ENCODE measurements around the gene PLIN4.

DNA sequence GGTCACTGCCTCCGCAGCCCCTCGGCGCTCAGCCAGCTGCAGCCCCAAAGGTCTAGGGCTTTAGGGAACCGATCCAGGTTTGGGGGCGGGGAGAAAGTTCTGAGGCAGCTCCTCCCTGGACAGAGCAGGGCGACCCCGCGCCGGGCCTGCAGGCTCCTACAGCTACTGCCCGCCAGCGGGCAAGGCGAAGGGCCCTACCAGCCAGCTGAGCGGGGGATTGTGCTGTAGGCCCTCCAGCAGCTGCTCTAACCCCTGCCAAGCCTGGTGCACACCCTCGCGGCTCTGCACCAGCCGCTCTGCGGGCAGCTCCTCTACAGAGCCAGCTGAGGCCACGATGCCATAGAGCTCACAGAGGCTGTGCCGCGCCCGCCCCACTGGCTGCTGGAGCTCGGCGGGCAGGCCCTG, 14.0 kb downstream of the PLIN4 start:
- TF ChIP-seq, protein P1, sequence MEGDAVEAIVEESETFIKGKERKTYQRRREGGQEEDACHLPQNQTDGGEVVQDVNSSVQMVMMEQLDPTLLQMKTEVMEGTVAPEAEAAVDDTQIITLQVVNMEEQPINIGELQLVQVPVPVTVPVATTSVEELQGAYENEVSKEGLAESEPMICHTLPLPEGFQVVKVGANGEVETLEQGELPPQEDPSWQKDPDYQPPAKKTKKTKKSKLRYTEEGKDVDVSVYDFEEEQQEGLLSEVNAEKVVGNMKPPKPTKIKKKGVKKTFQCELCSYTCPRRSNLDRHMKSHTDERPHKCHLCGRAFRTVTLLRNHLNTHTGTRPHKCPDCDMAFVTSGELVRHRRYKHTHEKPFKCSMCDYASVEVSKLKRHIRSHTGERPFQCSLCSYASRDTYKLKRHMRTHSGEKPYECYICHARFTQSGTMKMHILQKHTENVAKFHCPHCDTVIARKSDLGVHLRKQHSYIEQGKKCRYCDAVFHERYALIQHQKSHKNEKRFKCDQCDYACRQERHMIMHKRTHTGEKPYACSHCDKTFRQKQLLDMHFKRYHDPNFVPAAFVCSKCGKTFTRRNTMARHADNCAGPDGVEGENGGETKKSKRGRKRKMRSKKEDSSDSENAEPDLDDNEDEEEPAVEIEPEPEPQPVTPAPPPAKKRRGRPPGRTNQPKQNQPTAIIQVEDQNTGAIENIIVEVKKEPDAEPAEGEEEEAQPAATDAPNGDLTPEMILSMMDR (IDR thresholded peaks at IDR 0.05) = no peak
- TF ChIP-seq POLR2A (IDR thresholded peaks at IDR 0.05) = no peak

Data from stomach (tissue), 4 donors.